Panc1 (cell line): Measurements from ENCODE around the gene ASNS. TPM values are rescaled to one million over a fixed set of nuclear protein-coding genes. Genes with fewer than 3 reads are reported as not detected.
"Not testable (repeated sequence)": the region's sequence is repeated elsewhere in the genome, so short reads cannot be mapped to it uniquely, and the experiment has no call there.

Experiments
- ATAC-seq: fragments of 200-7000 bp; cut with Tn5 transposase; 2 replicates; pipeline ENCODE4 v1.9.1; 2020; ENCODE audit warnings: mild to moderate bottlenecking, moderate library complexity
- BruUV-seq: library from RNA; stranded (reverse); fragments of 400-500 nt; replicated peaks from 2 replicates; lab custom pipeline; 2021; lab: Mats Ljungman, UMichigan
- CTCF ChIA-PET: fragments of 300-600 bp; sonication (Branson Sonifier 250); formaldehyde crosslinking; loops from one replicate; lab custom pipeline; 2022; ENCODE audit warnings: antibody characterized with exemption; lab: Charles Lee
- POLR2A ChIA-PET: fragments of 300-600 bp; sonication (Branson Sonifier 250); formaldehyde crosslinking; loops from one replicate; lab custom pipeline; 2022; ENCODE audit warnings: antibody characterized with exemption; lab: Charles Lee
- DNase-seq: peaks from one replicate; pipeline ENCODE4 v3.0.0-alpha.2; 2010; ENCODE audit warnings: low read depth, low spot score
- H3K27ac ChIP-seq: 2 replicates; pipeline ENCODE4 v1.5.1; 2011; ENCODE audit warnings: mild to moderate bottlenecking, low read length, inconsistent platforms
- H3K27me3 ChIP-seq: fragments of 200-500 bp; sonication (Bioruptor generic); 2 replicates; pipeline ENCODE4 v1.6.0; 2014; ENCODE audit warnings: low read length, inconsistent platforms; ENCODE audit not compliant: control insufficient read depth, insufficient read depth
- H3K36me3 ChIP-seq: fragments of 200-500 bp; sonication (Bioruptor generic); 2 replicates; pipeline ENCODE4 v1.5.1; 2014; ENCODE audit warnings: inconsistent platforms, mild to moderate bottlenecking, low read length, moderate library complexity; ENCODE audit not compliant: control insufficient read depth, insufficient read depth
- H3K4me1 ChIP-seq: 2 replicates; pipeline ENCODE4 v1.5.1; 2011; ENCODE audit warnings: inconsistent platforms, mild to moderate bottlenecking, low read length, moderate library complexity; ENCODE audit not compliant: control insufficient read depth, insufficient read depth
- H3K4me3 ChIP-seq, 2 experiments: 2 replicates each; pipeline ENCODE4 v1.5.1; 2011 to 2012; ENCODE audit warnings: low read depth in 2 of 2, low read length in 2 of 2, mild to moderate bottlenecking in 2 of 2, inconsistent platforms in 1 of 2, moderate library complexity in 1 of 2
- H3K9me3 ChIP-seq: fragments of 200-500 bp; sonication (Bioruptor generic); 2 replicates; pipeline ENCODE4 v1.5.1; 2014; ENCODE audit warnings: low read depth, mild to moderate bottlenecking, inconsistent platforms, low read length, moderate library complexity; ENCODE audit not compliant: control insufficient read depth, insufficient read depth
- in situ Hi-C: cut with HindIII; loops from 2 replicates; pipeline ENCODE4 v1.10.0; 2016; ENCODE audit warnings: low sequenced_read_pairs, low pct_unique_long_range_greater_than_20kb
- intact Hi-C: fragments of 100-400 bp; cut with micrococcal nuclease; formaldehyde crosslinking; loops from one replicate; pipeline ENCODE4 v1.10.0; 2022; ENCODE audit not compliant: unreplicated experiment
- total RNA-seq: library from RNA; stranded (reverse); gene quantifications from one replicate; pipeline ENCODE4 v1.2.1, GENCODE V29; 2021; ENCODE audit not compliant: unreplicated experiment
- TF ChIP-seq, protein P1 (sequence below): fragments of 450-650 bp; IDR thresholded peaks from 2 replicates; pipeline ENCODE4 v1.5.1; 2017; ENCODE audit warnings: mild to moderate bottlenecking

Gene ASNS
- total RNA-seq, 1 experiment from 2014 or later: 91.4 TPM

GRCh38 chr7:97912294-97912693 is 40.1 kb upstream of the ASNS start:
- not testable (repeated sequence) for H3K27ac ChIP-seq
- TF ChIP-seq, protein P1, sequence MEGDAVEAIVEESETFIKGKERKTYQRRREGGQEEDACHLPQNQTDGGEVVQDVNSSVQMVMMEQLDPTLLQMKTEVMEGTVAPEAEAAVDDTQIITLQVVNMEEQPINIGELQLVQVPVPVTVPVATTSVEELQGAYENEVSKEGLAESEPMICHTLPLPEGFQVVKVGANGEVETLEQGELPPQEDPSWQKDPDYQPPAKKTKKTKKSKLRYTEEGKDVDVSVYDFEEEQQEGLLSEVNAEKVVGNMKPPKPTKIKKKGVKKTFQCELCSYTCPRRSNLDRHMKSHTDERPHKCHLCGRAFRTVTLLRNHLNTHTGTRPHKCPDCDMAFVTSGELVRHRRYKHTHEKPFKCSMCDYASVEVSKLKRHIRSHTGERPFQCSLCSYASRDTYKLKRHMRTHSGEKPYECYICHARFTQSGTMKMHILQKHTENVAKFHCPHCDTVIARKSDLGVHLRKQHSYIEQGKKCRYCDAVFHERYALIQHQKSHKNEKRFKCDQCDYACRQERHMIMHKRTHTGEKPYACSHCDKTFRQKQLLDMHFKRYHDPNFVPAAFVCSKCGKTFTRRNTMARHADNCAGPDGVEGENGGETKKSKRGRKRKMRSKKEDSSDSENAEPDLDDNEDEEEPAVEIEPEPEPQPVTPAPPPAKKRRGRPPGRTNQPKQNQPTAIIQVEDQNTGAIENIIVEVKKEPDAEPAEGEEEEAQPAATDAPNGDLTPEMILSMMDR: 0 out of 2 replicates have a peak, but pooled peaks have one; percentile 19

DNA sequence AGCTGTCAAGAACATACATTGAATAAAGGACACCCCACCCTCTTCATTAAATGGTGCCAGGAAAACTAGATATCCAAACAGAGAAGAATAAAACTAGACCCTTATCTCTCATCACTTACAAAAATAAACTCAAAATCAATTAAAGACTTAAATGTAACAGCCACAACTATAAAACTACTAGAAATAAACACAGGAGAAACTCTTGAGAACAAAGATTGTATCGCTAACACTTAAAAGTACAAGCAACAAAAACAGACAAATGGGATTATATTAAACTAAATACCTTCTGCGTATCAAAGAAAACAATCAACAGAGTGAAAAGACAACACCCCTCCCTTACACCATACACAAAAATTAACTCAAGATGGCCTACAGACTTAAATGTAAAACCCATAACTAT is 24.7 kb upstream of the ASNS start:
- in situ Hi-C loops, DNase-seq, H3K4me3 ChIP-seq, H3K27me3 ChIP-seq, intact Hi-C loops, H3K27ac ChIP-seq, POLR2A ChIA-PET, H3K36me3 ChIP-seq, CTCF ChIA-PET, ATAC-seq, BruUV-seq, H3K9me3 ChIP-seq, H3K4me1 ChIP-seq: not testable (repeated sequence)

More at GRCh38 chr7:97912294-97912693, 40.1 kb upstream of the ASNS start:
- BruUV-seq, H3K9me3 ChIP-seq, DNase-seq, H3K36me3 ChIP-seq, H3K27me3 ChIP-seq, H3K4me1 ChIP-seq, CTCF ChIA-PET, POLR2A ChIA-PET, in situ Hi-C loops, ATAC-seq, intact Hi-C loops, H3K4me3 ChIP-seq: not testable (repeated sequence)

DNA sequence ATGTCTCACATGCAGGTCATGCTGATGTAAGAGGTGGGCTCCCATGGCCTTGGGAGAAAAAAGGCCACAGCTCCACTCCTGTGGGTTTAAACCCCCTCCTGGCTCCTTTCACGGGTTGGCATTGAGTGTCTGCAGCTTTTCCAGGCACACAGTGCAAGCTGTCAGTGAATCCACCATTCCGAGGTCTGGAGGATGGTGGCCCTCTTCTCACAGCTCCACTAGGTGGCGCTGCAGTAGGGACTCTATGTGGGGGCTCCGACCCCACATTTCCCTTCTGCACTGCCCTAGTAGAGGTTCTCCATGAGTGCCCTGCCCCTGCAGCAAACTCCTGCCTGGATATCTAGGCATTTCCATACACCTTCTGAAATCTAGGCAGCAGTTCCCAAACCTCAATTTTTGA is 19.5 kb upstream of the ASNS start:
- CTCF ChIA-PET, H3K4me3 ChIP-seq, H3K27me3 ChIP-seq, H3K4me1 ChIP-seq, POLR2A ChIA-PET, BruUV-seq, H3K9me3 ChIP-seq, H3K27ac ChIP-seq, ATAC-seq, intact Hi-C loops, in situ Hi-C loops, H3K36me3 ChIP-seq, DNase-seq: not testable (repeated sequence)
- TF ChIP-seq, protein P1: peak; percentile 30

- POLR2A ChIA-PET, intact Hi-C loops, BruUV-seq: not testable (repeated sequence)
These were observed 7.3 kb upstream of the ASNS start for GRCh38 chr7:97879527-97879926.

DNA sequence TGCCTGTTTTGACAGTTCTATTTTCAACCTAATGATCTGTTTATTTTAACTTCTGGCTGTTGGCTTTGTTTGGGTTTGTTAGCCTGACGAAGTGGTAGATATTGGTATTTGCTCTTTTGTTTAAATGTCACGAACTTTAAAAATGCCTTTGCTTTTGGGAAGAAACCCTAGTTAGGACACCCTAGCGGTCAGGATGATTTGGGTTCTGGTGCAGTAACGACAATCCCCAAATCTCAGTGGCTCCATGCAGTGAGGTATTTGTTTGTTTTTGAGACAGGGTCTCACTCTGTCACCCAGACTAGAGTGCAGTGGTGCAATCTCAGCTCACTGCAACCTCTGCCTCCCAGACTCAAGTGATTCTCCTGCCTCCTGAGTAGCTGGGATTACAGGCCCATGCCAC is 2.7 kb upstream of the ASNS start:
- not testable (repeated sequence) for BruUV-seq

More at GRCh38 chr7:97879527-97879926, 7.3 kb upstream of the ASNS start:
- CTCF ChIA-PET, ATAC-seq, H3K27ac ChIP-seq, H3K36me3 ChIP-seq, H3K4me1 ChIP-seq, in situ Hi-C loops, H3K4me3 ChIP-seq, H3K9me3 ChIP-seq, DNase-seq, H3K27me3 ChIP-seq: not testable (repeated sequence)

More for the DNA sequence above, 2.7 kb upstream of the ASNS start:
- H3K27ac ChIP-seq, H3K4me1 ChIP-seq, CTCF ChIA-PET, POLR2A ChIA-PET, H3K27me3 ChIP-seq, H3K4me3 ChIP-seq, H3K36me3 ChIP-seq, ATAC-seq, H3K9me3 ChIP-seq, DNase-seq, in situ Hi-C loops: not testable (repeated sequence)
- intact Hi-C loops: loop anchor here (5.0 kb wide), 1 partner anchor 52 kb away; no protein-coding TSS in a partner anchor
